ENCODE measurements around the gene DZIP1L.
"Not testable (repeated sequence)": the region's sequence is repeated elsewhere in the genome, so short reads cannot be mapped to it uniquely, and the experiment has no call there.

The DZIP1L gene, protein sequence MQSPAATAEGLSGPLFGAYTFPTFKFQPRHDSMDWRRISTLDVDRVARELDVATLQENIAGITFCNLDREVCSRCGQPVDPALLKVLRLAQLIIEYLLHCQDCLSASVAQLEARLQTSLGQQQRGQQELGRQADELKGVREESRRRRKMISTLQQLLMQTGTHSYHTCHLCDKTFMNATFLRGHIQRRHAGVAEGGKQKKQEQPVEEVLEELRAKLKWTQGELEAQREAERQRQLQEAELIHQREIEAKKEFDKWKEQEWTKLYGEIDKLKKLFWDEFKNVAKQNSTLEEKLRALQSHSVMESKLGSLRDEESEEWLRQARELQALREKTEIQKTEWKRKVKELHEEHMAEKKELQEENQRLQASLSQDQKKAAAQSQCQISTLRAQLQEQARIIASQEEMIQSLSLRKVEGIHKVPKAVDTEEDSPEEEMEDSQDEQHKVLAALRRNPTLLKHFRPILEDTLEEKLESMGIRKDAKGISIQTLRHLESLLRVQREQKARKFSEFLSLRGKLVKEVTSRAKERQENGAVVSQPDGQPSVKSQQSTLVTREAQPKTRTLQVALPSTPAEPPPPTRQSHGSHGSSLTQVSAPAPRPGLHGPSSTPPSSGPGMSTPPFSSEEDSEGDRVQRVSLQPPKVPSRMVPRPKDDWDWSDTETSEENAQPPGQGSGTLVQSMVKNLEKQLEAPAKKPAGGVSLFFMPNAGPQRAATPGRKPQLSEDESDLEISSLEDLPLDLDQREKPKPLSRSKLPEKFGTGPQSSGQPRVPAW

DNA sequence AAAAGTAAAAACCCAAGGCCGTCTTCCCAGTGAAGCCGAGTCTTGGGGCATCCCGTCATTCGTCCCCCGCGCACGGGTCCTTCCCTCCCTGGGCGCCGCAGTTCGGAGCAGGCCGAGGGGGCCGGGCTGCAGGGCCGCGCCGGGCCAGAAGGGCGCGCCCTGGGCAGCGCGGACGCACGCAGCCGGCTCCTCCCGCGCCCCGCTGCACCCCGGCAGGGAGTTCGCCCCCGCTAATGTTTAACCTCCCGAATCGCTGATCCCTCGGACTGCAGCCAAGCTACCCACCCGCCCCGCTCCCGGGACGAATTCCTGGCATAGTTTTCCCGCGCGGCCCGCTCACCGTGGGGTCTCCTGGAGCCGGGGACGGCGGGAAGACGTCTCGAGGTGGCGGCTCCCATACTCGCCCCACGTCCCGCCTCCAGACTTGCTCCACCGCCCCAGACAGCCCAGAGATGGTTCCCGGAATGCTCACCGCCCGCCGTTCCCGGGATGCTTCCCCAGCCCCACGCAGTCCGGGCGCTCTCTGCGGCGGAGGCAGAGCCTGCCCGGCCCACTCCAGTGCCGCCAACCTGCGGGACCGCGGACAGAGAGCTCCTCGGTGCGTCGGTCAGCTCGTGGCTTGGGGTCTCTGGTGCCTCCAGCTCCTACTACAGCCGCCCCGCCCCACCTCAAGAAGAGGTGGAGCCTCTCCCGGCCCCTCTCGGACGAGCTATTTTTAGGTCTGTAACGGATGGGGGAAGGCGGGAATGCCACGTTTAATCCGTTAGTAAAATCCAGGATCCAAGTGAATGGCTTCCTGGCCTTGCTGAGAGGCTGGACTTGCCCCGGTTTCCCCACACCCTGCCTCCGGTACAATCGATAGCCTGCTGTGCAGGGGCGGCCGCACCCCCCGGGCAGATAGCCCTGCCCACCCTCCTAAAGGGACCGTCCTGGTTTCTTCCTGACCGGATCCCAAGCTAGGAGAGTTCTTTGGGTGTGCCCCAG lies at the start of gene DZIP1L:
DZIP1L (minus strand) TSS at position 621 of the 984 bp plus-strand sequence. CDS start 11,637 bp downstream, outside the sequence.
- no peak for DNase-seq

DNA sequence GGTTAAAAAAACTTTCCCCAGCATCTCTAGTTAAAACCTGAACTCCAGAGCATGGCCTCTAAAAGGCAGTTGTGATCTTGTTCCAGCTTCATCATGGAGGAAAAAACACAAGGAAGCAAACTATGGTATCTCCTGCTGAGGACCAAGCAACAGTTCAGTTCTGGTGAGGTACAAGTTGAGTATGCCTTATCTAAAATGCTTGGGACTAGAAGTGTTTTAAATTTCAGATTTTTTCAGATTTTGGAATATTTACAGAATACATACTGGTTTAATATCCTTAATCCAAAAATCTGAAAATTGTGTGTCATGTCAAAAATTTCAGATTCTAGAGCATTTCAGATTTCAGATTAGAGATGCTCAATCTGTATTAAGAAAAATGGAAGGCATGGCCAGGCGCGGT lies 49.7 kb upstream of the DZIP1L start:
- no peak for DNase-seq

DNA sequence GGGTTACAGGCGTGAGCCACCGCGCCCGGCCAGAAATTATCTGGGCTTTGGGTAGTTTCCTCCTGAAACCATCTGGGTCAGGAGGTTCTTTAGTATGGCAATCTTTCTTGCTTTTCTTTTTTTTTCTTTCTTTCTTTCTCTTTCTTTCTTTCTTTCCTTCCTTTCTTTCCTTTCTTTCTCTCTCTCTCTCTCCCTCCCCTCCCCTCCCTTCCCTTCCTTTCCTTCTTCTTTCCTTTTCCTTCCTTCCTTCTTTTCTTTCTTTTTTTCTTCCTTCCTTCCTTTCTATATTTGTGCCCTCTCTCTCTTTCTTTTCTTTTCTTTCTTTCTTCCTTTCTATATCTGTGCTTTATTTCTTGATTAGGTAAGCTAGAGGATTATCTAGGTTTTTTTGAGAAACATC lies 42.3 kb upstream of the DZIP1L start:
- DNase-seq = no peak

DNA sequence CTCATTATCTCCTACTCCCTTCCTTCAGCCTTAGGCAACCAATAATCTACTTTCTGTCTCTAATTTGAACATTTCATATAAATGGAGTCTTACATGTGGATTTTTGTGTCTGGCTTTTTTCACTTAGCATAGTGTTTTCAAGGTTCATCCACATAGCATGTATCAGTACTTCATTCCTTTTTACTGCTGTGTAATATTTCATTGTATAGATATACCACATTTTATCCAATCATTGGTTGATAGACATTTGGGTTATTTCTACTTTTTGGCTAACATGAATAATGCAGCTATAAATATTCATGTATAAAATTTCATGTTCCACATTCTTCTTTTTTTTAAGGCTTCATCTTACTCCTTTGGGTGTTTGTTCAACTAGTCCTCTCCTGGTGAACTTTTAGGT lies 39.1 kb upstream of the DZIP1L start:
- DNase-seq = no peak

DNA sequence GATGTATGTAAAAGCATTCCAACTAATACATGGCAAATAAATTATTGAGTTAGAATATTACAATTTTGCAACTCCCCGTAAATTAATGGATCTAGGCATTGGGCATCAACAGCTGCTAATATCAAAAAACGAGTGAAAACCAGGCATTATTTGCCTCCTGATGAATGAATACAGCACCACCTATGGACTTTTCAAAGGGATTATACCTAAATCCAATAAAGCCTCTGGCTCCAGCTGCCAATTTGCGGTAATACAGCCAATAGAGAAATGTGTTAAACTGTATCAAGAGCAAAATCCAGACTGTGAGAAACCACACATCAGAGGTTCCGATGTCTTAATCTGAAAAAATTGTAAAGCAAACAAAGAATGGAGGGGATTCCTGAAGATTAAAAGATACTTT lies 33.1 kb upstream of the DZIP1L start:
- DNase-seq = no peak

DNA sequence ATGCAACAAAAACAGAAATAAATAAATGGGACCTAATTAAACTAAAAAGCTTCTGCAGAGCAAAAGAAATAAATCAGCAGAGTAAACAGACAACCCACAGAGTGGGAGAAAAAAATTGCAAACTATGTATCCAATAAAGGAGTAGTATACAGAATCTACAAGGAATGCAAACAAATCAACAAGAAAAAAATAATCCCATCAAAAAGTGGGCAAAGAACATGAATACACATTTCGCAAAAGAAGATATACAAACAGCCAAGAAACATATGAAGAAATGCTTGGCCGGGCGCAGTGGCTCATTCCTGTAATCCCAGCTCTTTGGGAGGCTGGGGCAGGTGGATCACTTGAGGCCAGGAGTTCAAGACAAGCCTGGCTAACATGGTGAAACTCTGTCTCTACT lies 26.8 kb upstream of the DZIP1L start:
- not testable (repeated sequence) for DNase-seq

DNA sequence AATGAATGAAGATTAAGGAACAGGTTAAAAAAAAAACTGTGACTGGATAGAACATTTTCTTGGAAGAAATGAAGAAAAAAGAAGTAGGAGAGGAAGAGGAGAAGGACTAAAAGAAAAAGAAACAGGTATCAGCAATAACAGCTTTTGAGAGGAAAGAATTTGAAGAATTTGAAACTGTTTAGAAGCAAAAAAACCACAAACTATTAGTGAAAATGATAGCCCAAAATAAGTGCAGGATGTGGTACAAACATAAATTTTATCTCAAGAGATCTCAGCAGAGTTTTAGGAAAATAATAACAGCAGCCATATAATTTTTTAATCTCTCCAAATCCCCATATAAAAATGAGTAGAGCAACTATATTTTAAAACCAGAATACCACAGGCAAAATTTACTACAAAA lies 25.5 kb upstream of the DZIP1L start:
- DNase-seq = no peak

DNA sequence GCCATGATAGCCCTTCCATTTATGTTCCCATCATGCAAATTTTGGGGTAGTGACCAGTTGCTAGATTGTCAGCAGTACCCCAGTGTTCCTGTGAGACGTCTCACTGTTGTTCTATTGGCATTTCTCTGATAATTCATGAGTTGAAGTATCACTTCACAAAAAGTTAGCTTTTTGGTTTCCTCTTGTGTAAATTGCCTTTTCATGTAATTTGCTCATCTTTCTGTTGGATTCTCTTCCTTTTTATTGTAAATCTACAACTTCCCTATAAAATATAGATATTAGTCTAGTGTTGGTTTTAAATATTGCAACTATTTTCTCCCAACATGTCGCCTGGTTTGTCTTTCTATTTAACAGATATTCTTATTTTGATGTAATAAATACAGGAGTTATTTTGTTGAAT lies 24.3 kb upstream of the DZIP1L start:
- DNase-seq = no peak

DNA sequence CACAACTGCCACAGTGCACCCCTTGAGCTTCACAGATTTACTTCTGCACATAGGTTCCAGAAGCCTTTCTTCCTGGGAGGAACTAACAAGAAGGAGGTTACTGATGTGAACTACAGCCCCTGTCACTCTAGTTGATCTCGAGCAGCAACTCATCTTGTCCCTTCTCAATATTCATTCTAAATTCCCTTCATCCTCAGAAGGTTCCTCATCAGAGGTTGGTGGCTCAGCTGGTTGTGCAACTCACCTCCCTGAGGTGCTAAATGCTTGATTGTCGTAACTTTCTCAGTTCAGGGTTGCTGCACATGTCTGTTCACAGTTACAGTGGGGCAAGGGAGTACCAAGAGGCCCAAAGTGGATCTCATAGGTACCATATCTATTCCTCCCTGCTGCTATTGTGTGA lies 22.5 kb upstream of the DZIP1L start:
- no peak for DNase-seq

DNA sequence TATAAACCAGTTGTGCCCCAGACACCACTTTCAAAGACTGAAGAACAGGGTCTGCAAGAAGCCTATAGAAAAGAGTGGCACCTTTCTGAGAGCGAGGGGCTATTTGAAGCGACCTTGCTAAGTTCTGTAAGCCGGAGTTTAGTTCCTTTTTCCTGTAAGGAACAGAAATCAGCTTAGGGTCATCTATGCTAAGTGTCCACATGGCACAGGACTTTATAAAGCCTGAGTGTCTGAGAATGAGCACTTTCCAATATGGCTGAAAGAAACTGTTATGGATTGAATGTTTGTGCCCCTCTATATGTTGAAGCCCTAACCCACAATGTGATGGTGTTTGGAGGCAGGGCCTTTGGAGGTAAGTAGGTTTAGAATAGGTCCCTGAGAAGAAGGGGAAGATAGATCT lies 20.8 kb upstream of the DZIP1L start:
- DNase-seq = no peak

DNA sequence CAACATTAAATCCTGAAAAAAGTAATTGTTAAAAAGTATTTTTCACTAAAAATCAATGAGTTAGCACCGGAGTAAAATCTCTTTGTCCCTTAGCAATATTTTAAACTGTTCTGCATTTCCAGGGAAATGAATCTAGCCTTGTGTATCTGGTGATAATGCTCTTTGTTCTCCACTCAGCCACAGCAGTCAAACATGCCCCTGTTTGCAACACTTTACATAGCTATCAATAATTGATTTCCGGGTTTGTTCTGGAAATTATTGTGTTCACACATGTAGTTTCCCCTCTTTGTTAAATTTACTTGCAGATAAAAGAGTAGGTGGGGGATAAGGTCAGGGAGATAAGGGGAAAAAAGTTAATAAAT lies 20.4 kb upstream of the DZIP1L start:
- no peak for DNase-seq

DNA sequence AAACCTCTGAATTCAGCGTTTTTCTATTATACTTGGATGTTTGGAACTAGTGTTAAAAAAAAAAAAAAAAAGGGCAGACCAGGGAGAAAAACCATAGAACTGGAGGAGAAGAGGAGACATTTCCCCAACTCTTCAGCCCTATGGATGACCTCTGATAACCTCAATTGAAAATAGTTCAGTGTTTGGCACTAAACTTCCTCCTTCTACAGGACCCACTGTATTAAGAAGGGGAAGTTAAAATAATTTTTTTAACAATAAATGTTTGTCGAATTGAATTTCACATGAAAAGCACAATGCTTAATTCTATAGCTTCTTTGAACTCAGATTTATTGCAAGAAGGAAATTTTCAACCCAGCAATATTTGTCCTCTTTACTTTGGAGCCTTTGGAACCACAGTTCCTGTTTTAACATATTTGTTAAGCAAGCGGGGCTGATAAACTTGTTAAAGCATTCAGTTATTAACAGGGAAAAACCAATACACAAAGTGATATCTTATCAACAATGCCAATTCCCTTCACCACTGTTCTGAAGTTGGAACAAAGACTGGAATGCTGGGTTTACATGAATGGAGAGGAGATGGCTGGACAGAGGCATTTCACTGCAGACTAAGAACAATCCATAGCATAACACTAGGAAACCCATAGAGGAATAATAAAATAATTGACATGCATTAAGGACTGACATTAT lies 19.9 kb upstream of the DZIP1L start:
- DNase-seq = no peak

DNA sequence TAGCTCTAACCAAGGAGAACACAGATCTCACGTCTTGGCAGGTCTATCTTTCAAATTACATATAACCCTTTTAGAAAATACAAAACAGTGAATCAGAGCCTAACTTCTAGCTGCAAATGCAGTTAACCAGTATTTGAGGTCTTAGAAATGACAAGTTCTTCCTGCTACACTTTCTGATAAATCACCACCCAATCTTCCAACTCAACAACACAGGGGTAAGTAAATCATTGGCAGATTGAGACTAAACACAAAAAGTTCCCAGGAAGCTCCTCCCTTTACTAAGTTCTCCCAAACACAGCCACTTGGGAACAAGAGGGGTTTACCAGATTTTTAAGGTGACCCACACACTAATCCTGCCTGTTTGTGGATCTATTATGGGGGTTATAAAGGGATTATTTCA lies 16.8 kb upstream of the DZIP1L start, which contains the start of gene A4GNT:
A4GNT (minus strand) TSS at position 152 of the 400 bp plus-strand sequence. CDS start 1,134 bp downstream, outside the sequence.
- no peak for DNase-seq

DNA sequence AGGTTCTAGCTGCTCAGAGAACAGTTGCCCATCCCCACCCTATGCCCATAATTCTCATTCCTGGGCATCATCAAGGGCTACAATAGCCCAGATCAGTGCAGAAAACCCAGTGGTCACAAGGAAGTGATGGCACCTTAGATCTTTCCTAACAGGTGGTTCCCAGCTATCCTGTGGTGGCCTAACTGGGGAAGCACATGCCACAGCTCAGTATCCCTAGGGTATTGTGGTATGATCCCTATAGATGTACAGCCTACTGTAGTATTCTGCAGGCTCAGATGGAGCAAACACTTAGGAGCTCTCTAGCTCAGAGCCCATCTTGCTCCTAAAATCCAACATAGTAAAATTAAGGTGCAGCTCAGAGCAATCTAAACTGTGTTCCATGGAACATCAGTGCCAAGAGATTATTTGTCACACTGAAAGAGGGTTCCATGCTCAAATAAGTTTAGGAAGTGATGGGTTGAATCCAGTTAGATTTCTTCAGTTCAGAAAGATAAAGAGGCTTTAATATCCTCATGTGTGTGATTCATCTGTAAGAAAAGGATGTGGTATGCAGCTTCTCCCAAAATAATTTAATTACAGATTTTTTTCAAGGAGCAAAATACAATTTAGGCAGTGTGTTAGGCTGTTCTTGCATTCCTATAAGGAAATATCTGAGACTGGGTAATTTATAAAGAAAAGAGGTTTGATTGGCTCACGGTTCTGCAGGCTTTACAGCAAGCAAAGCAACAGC lies 12.4 kb upstream of the DZIP1L start:
- no peak for DNase-seq

DNA sequence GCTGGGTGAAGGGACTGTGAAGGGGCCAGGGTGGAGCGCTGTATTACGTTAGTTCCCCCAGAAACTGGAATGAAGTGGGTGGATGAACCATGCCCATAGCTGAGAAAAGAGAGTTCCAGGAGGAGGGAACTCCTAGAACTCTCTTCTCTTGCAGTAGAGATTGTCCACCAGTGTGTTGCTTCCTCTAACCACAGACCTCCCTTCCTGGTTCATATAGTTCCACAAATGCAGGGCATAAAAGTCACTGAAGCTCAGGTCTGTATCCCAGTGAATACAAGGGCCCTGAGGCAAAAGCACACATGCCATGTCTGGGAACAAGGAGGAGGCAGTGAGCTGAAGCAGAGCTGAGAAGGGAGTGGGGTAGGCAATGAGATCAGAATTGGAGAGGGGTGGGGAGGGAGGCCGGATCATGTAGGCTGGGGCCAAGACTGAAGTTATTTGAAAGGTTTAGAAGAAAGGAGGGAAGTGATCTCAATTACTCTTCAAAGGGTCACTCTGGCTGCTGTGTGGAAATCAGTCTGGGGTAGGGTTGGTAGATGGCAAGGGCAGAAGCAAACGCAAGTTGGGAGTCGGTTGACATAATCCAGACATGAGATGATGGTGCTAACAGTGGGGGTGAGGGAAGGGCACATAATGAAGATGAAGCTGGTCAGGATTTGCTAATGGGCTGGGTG lies 10.3 kb upstream of the DZIP1L start:
- no peak for DNase-seq

DNA sequence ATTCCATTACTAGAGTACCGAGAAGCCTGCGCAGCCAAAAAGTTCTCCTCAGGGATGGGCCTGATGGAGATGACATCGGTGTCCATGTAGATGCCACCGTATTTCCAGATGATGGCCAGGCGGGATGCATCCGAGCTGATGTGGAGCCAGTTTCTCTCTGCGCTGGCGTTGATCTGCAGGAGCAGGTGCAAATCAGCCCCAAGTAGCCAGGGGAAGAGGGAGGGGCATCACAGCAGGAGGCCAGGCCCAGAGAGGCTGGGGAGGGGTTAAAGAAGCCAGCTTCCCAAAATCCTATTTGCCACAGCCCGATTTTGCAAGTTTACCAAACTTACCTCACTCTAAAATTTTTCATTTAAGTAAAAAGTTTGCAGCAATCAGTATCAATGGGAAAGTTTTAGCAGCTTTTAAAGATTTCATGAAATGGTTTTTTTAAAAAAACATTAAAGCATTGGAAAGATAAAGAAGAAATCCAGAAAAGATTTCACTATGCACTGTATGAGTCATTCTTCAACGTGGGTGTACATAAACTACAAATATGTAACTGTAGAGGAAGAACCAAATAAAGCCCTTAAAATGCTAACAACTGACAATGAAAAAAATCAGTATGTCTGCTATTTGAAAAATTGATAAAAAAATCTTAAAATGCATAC lies 9.4 kb upstream of the DZIP1L start:
- no peak for DNase-seq

DNA sequence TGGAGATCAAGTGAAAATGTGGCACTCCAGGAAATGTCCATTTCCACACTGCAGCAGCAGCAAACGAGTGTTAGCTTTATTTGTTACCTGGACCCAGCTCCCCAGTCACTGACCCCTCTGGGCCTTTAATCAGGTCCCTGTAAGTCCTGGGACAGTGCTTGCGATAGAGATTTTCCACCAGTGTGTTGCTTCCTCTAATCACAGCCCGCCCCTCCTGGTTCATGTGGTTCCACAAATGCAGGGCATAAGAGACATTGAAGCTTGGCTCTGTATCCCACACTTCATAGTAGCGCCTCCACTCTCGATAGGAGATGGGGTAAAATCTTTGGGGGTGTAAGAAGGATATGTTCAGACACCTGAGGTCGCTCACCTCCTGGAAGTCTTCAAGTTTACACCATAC lies 8.8 kb upstream of the DZIP1L start:
- no peak for DNase-seq

DNA sequence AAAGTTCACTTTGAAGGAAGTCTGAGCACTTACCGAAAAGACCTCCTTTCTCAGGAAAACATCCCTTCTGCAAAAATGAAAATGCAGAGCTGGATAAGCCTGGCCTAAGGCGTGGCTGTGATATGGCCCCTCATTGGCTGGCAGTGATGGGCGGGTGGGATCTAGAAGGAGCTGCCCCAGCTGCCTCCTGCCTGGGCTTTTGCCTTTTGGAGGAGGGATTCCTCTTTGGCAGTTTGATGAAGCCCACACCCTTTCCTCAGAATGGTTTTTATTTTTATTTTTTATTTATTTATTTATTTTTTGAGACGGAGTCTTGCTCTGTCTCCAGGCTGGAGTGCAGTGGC lies 4.0 kb upstream of the DZIP1L start:
- DNase-seq = no peak

DNA sequence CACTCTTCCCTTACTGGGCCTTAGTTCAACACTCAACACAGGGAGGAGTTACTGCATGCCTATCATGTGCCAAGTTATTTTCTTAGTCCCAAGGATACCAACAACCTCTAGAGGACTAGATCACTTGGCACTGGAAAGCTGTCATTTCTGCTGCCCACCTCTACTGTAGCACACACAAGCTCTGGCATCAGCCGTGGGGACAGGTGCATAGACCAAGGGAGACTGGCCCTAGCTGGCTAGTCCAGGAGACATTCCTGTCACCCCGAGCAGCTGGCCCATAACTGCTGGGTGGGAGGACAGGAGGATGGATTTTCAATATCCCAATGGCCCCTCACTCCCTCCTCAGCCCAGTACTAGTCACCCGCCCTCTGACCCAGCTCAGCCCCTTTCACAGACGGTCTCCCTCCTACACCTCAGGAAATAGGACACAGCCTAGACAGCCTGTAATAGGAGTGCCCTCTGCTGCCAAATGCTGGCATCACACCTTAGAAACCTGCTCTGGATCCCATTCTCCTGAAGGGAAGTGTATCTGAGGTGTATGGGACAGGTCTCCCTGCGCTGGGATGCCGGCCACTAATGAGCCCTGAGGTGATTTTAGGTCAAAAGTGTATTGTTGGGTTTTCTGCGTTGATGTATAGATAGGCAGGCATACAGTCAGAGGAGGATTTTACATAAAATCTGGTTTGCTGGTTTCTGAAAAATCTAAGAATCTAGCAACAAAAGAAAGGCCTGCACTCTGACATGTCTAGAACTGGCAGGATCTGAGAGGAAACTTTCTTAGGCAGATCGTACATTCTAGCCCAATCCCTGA lies 3.4 kb upstream of the DZIP1L start:
- peak; percentile 49 for DNase-seq

DNA sequence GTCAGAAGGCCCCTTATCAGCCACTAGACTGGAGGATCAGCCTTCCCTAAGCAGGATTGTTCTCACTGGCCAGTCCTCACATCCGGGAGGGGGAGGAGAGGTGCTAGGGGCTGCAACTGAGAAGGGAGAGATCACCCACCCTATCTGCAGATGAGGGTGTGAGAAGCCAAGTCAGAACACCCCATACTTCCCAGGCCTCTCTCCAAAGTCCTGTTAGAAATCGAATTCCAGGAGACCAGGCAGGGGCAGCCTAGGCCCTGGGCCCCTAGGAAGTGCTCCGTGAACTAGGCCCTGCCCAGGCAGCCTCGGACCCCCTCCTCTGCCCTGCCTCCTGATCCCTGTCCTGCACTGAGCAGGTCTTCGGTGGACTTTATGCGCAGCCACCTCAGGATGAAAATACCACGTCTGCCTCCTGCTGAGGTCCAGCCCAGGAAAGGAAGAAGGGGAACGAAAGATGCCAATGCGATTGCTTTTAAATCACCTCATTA lies 933 bp downstream of the DZIP1L start:
- no peak for DNase-seq

Data from NCI-H2227 treated with DMSO at 0.1 percent for 48 hours (cell line).